Breast epithelium (tissue), 4 donors: ENCODE results near the gene COMT. TPM values are rescaled to one million over a fixed set of nuclear protein-coding genes. Genes with fewer than 3 reads are reported as not detected.
"Not testable (repeated sequence)": the region's sequence is repeated elsewhere in the genome, so short reads cannot be mapped to it uniquely, and the experiment has no call there.

Experiments
- DNase-seq, 2 donors: peaks; one replicate each; pipeline ENCODE4 v3.0.0-alpha.2; 2019; ENCODE audit warnings: low spot score in 2 of 2
- H3K27ac ChIP-seq, 2 donors: fragments of 200-600 bp; sonication (generic) in 1 of 2; one replicate each; pipeline ENCODE4 v1.5.1; 2016 to 2019; ENCODE audit warnings: mild to moderate bottlenecking in 1 of 2
- H3K27me3 ChIP-seq, 2 donors: fragments of 200-600 bp; sonication (generic) in 1 of 2; one replicate each; pipeline versions ENCODE4 v1.5.1 to v1.6.0; 2017 to 2019; ENCODE audit warnings: control low read depth in 1 of 2, mild to moderate bottlenecking in 1 of 2
- H3K36me3 ChIP-seq: fragments of 200-600 bp; one replicate; pipeline ENCODE4 v1.5.1; 2019
- H3K4me1 ChIP-seq, 2 donors: fragments of 200-600 bp; sonication (generic); one replicate each; pipeline ENCODE4 v1.5.1; 2016 to 2019; ENCODE audit warnings: control low read depth in 1 of 2
- H3K4me3 ChIP-seq, 3 donors: fragments of 200-600 bp; sonication (generic); 1 replicate in 2 of 3; 2 replicates in 1 of 3; pipeline ENCODE4 v1.5.1; 2016 to 2019; ENCODE audit warnings: mild to moderate bottlenecking in 3 of 3, moderate library complexity in 2 of 3
- H3K9me3 ChIP-seq, 2 donors: fragments of 200-600 bp; sonication (generic) in 1 of 2; one replicate each; pipeline ENCODE4 v1.5.1; 2016 to 2019; ENCODE audit warnings: control low read depth in 1 of 2
- CTCF ChIP-seq, 3 donors: fragments of 450-650 bp; IDR thresholded peaks; one replicate each; pipeline ENCODE4 v1.5.1; 2016 to 2017; ENCODE audit warnings: antibody characterized with exemption in 3 of 3, mild to moderate bottlenecking in 3 of 3, moderate library complexity in 3 of 3
- POLR2A ChIP-seq: fragments of 450-650 bp; IDR thresholded peaks from one replicate; pipeline ENCODE4 v1.6.1; 2016; ENCODE audit warnings: antibody characterized with exemption, mild to moderate bottlenecking, moderate library complexity
- POLR2AphosphoS5 ChIP-seq, 3 donors: sonication (generic); formaldehyde crosslinking; IDR thresholded peaks; one replicate each; pipeline ENCODE4 v1.6.1; 2017; ENCODE audit warnings: antibody characterized with exemption in 3 of 3
- intact Hi-C: fragments of 100-400 bp; cut with DNase I; formaldehyde crosslinking; loops from one replicate; pipeline ENCODE4 v1.15.1; 2023; ENCODE audit warnings: low total_unique reads
- total RNA-seq, 3 donors: library from RNA; depleted of rRNA; stranded (reverse); fragments of >200 nt; gene quantifications; one replicate each; pipeline ENCODE4 v1.1.0, GENCODE V29; 2016

COMT gene
- total RNA-seq, 3 donors from 2014 or later = 136 to 198 (median 196) TPM

- H3K4me3 ChIP-seq = no peak overlapping the region
- H3K27ac ChIP-seq = no peak overlapping the region
- H3K36me3 ChIP-seq = no peaks in the 10 kb centered on the region
- H3K4me1 ChIP-seq = no peaks in the 10 kb centered on the region
- no peaks in the 10 kb centered on the region for H3K9me3 ChIP-seq
- no peak for DNase-seq
- H3K27me3 ChIP-seq = no peaks in the 10 kb centered on the region
- TF ChIP-seq CTCF (IDR thresholded peaks at IDR 0.05) (no peak), POLR2AphosphoS5 (IDR thresholded peaks at IDR 0.05) (no peak), POLR2A (no peak)
- intact Hi-C loops = loop anchor here (5.0 kb wide), 1 partner anchor 177 kb away; no protein-coding TSS in a partner anchor
These were observed 37.3 kb upstream of the COMT start for GRCh38 chr22:19904174-19904856.

DNA sequence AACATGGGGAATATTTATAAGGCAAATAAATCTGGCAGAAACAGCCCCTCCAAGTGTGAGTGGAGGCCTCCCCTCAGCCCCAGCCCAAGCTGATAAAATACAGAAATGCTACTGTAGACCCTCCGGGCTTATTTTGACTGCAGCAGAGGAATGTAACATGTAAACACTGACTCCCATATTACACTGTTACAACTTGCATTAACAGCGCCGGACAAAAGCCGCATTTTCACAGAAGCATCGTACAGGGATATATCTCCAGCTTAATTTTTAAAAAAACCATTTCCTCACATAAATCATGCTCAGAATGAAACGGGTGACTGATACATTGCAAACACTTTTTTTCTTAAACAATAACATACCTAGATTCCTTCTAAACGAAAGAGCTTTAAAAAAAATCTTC is 36.6 kb upstream of the COMT start:
- no peak overlapping the region for H3K4me3 ChIP-seq
- no peaks in the 10 kb centered on the region for H3K27me3 ChIP-seq
- H3K36me3 ChIP-seq = no peaks in the 10 kb centered on the region
- no peak overlapping the region for H3K27ac ChIP-seq
- DNase-seq = no peak
- no peaks in the 10 kb centered on the region for H3K9me3 ChIP-seq
- intact Hi-C loops = loop anchor here (5.0 kb wide), 1 partner anchor 178 kb away; no protein-coding TSS in a partner anchor
- H3K4me1 ChIP-seq = no peaks in the 10 kb centered on the region
- no peak for TF ChIP-seq POLR2AphosphoS5 (IDR thresholded peaks at IDR 0.05)
- no peak for TF ChIP-seq CTCF (IDR thresholded peaks at IDR 0.05)
- no peak for TF ChIP-seq POLR2A

GRCh38 chr22:19905347-19906276 is 36.0 kb upstream of the COMT start:
- Histone ChIP-seq H3K4me3 (no peak overlapping the region), H3K27ac (no peak overlapping the region), H3K36me3 (no peaks in the 10 kb centered on the region), H3K9me3 (no peaks in the 10 kb centered on the region), H3K27me3 (no peaks in the 10 kb centered on the region), H3K4me1 (no peaks in the 10 kb centered on the region)
- TF ChIP-seq POLR2AphosphoS5 (IDR thresholded peaks at IDR 0.05) (no peak), POLR2A (no peak), CTCF (IDR thresholded peaks at IDR 0.05) (no peak)
- intact Hi-C loops = no loop called here
- DNase-seq = no peak

DNA sequence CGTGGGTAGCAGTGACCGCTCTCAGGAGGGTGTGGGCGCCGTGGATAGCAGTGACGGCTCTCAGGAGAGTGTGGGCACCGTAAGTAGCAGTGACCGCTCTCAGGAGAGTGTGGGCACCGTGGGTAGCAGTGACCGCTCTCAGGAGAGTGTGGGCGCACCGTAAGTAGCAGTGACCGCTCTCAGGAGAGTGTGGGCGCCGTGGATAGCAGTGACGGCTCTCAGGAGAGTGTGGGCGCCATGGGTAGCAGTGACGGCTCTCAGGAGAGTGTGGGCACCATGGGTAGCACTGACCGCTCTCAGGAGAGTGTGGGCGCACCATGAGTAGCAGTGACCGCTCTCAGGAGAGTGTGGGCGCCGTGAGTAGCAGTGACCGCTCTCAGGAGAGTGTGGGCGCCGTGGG is 34.7 kb upstream of the COMT start:
- DNase-seq, H3K27me3 ChIP-seq, H3K27ac ChIP-seq, intact Hi-C loops, H3K36me3 ChIP-seq, H3K9me3 ChIP-seq, H3K4me3 ChIP-seq, H3K4me1 ChIP-seq: not testable (repeated sequence)

DNA sequence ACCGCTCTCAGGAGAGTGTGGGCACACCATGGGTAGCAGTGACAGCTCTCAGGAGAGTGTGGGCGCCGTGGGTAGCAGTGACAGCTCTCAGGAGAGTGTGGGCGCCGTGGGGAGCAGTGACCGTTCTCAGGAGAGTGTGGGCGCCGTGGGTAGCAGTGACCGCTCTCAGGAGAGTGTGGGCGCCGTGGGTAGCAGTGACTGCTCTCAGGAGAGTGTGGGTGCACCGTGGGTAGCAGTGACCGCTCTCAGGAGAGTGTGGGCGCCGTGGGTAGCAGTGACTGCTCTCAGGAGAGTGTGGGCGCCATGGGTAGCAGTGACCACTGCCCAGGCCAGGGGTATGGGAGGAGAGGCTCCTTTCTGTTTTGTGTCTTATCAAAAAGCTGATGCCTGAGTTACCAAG is 33.7 kb upstream of the COMT start:
- H3K4me3 ChIP-seq, H3K36me3 ChIP-seq, DNase-seq, intact Hi-C loops, H3K9me3 ChIP-seq, H3K4me1 ChIP-seq, H3K27ac ChIP-seq, H3K27me3 ChIP-seq: not testable (repeated sequence)
